Kidney tubule cell (primary cell): ENCODE measurements around the gene DLG5.

Experiments
- DNase-seq: peaks from one replicate; pipeline ENCODE4 v3.0.0-alpha.2; 2018; ENCODE audit warnings: low spot score

DLG5 gene

GRCh38 chr10:77841711-77842375 lies 84.7 kb downstream of the DLG5 start:
- DNase-seq, result peak; percentile 70

GRCh38 chr10:77840636-77841035 lies 85.9 kb downstream of the DLG5 start:
- no peak for DNase-seq

DNA sequence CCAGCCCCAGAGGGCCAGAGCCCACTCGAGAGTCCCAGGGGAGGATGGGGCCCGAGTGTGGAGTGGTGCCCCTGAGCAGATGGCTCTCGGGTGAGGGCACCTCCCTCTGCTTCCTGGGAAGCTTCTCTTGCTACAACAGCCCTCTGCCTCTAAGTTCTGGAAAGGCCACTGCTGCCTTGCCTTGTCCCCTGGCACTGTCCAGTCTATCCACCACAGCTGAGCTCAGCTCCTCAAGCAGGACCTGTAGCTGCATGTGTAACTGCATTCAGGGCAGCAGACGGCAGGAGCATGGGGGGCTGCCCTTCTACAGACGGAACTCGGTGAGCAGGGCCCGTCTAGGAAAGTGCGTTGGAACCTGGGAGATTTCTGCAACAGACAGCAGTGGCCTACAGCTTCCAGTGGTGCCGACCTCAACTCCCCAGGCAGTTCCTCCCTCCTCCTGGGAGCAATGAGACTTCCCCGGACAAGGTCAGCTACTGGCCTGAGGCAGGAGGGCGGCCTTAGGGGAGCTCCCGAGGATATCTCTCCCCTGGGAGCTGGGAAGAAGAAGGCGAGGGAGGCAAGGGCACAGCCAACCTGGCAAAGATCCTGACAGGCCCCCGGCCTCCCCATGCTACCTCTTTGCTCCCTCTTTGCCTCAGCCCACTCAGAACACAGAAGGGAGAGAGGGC lies 88.5 kb downstream of the DLG5 start:
- no peak for DNase-seq

GRCh38 chr10:77837248-77837924 lies 89.2 kb downstream of the DLG5 start:
- DNase-seq, result no peak

GRCh38 chr10:77836299-77836820 lies 90.2 kb downstream of the DLG5 start:
- DNase-seq, result no peak

GRCh38 chr10:77835669-77836086 lies 90.9 kb downstream of the DLG5 start:
- DNase-seq, result no peak

- no peak for DNase-seq
These were observed 91.4 kb downstream of the DLG5 start for GRCh38 chr10:77834943-77835668.

- no peak for DNase-seq
These were observed 92.0 kb downstream of the DLG5 start for GRCh38 chr10:77834540-77834939.

- DNase-seq, result no peak
These were observed 92.8 kb downstream of the DLG5 start for GRCh38 chr10:77833792-77834191.

GRCh38 chr10:77833225-77833624 lies 93.3 kb downstream of the DLG5 start:
- no peak for DNase-seq

DNA sequence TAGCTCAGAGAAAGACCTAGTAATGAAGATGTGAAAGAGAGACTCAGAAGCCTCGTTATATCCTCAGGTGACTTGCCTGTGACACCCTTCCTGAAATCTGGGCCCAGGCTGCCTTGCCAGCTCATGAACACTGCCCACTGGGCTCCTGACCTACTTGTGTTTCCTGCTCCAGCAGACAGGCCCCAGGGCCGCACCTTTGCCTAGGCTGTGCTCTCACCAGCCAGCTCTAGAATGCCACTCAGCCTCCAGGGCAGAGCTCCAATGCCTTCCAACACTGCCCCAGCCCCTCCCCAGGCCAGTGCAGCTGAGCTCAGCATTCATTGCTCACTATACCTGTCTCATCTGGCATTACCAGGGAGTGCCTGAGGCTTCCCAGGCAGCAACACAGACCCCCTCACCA lies 94.3 kb downstream of the DLG5 start:
- DNase-seq, result no peak

DNA sequence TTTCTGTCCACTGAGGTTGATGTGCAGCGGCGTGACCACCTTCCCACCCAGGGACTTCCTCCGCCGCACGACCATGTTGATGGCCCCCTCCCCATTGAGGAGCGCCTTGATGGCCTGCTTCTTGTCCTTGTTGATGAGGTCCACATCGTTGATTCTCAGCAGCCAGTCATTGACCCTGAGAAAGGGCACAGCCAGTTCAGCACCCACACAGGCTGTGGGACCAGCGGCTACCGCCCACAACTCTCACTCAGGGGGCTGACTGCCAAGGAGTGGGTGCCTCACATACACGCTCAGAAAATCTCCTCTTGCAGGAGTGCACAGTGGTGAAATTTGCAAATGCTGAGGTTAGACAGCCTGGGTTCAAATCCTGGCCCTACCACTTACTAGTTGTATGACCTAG lies 97.2 kb downstream of the DLG5 start:
- no peak for DNase-seq

DNA sequence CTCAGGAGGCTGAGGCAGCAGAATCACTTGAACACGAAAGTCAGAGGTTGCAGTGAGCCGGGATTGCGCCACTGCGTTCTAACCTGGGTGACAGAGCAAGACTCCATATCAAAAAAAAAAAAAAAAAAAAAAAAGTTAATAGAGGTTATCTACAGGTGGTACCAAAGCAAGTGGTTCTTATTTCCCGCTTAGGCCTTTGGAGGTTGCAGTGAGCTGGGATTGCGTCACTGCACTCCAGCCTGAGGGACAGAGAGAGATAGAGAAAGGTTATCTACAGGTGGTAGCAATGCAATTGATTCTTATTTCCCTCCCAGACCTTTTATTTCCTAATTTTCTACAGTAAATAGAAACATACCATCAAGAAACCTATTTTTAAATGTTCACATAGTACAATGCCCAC lies 98.2 kb downstream of the DLG5 start:
- DNase-seq, result no peak

- DNase-seq, result no peak
These were observed 99.2 kb downstream of the DLG5 start for GRCh38 chr10:77827366-77827765.

DNA sequence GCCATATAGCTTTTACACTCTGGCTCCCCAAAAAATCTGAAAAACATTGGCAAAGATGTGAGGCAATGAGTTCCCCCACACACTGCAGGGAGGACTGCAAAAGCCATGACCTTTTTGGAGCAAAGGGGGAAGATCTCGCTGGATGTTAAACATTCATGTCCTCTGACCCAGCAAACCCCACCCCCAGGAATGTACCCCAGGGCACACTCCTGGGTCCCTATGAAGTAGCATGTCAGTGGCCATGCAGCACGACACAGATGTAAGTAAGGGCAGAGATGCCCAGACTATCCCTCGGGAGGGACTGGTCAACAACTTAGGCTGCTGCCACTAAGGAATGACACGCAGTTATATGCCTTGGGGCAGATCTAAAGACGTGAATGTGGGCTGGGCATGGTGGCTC lies 100.6 kb downstream of the DLG5 start:
- no peak for DNase-seq

GRCh38 chr10:77824908-77825307 lies 101.6 kb downstream of the DLG5 start:
- no peak for DNase-seq

GRCh38 chr10:77823811-77824542 lies 102.6 kb downstream of the DLG5 start:
- DNase-seq, result peak; percentile 89

- no peak for DNase-seq
These were observed 105.0 kb downstream of the DLG5 start for GRCh38 chr10:77821551-77821950.

DNA sequence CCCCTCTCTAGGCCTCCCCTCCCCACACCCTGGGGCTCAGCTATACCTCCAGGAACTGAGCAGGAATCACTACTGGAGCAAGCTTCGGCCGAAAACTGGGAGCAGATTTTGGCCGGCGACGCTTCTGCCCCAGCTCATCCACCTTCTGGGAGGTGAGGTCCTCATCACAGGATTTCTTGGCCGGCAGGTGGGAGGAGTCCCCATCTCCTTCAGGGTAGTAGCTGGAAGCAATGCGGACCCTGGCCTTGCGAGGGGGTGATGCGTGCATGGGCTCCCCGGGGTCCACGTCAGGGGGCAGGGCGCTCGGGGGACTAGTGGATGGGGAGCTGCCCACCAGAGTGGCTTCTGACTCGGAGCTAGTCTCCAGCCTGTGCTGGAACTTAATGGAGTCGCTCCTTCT lies 105.5 kb downstream of the DLG5 start:
- DNase-seq, result no peak

GRCh38 chr10:77820349-77820748 lies 106.2 kb downstream of the DLG5 start:
- peak; percentile 83 for DNase-seq

DNA sequence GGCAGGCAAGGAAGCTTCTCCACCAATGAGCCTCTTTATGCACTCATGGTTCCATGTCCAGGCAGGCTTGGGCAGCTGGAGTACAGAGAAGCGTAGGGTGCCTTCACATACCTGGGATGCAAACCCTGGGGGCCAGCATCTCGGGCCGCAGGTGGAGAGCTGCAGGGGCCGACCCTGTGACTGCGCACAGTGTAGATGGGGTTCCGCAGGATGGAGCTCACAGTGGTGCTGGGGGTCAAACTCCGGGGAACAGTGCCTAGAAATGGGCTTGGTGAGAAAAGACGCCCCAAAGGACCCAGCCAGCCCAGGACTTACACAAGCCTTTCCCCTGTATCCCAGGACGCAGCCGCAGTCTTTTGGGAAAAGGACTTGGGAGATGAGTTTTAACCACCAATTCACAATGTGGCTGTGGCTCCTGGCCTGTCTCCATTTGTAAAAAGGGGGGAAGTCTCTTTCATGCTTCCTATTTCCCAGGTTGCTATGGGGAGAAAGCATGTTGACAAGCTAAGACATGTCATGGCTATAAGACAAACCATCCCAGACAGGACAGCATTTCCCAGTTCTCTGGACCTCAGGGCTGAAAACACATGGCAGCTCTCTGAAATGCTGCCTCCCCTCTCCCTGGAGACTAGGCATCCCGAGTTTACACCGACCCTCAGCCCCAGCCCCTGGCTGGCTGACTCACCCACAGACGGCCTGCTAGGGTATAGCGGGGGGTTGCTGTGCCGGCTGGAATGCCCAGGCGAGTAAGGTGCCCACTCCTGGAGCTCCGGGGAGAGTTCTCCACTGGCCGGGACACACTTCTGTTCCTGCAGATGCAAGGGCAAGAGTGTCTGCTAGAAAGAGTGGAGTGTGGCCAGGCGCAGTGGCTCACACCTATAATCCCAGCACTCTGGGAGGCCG lies 107.1 kb downstream of the DLG5 start:
- no peak for DNase-seq
